Activated CD8-positive, alpha-beta T cell treated with anti-CD3 and anti-CD28 coated beads, Interleukin-2, amount 10 ng/mL, durations not matched to agents 7 days and 5 days (primary cell): ENCODE results near the gene SLC33A1. TPM values are rescaled to one million over a fixed set of nuclear protein-coding genes. Genes with fewer than 3 reads are reported as not detected.
"Not testable (repeated sequence)": the region's sequence is repeated elsewhere in the genome, so short reads cannot be mapped to it uniquely, and the experiment has no call there.

Source experiments
- ATAC-seq: fragments of 150-1000 bp; cut with Tn5 transposase; one replicate; pipeline ENCODE4 v1.10.0; 2021; ENCODE audit warnings: moderate library complexity
- CTCF ChIA-PET: fragments of 350-600 bp; sonication (Branson Sonifier 250); formaldehyde crosslinking; loops from one replicate; lab custom pipeline; 2021; ENCODE audit warnings: antibody characterized with exemption; lab: Charles Lee
- POLR2A ChIA-PET: fragments of 350-600 bp; sonication (Branson Sonifier 250); formaldehyde crosslinking; loops from one replicate; lab custom pipeline; 2021; ENCODE audit warnings: antibody characterized with exemption; lab: Charles Lee
- DNase-seq: peaks from one replicate; pipeline ENCODE4 v3.0.0-alpha.2; 2020
- H3K27ac Mint-ChIP-seq: one replicate; pipeline ENCODE4 v1.8.0; 2021; ENCODE audit warnings: mild to moderate bottlenecking, mixed read lengths
- H3K27me3 Mint-ChIP-seq: one replicate; pipeline ENCODE4 v1.8.0; 2021; ENCODE audit warnings: low read depth, mixed read lengths
- H3K36me3 Mint-ChIP-seq: one replicate; pipeline ENCODE4 v1.8.0; 2021; ENCODE audit warnings: low read depth, mixed read lengths
- H3K4me1 Mint-ChIP-seq: one replicate; pipeline ENCODE4 v1.8.0; 2021; ENCODE audit warnings: low read depth, mixed read lengths
- H3K4me3 Mint-ChIP-seq: one replicate; pipeline ENCODE4 v1.8.0; 2021; ENCODE audit warnings: mild to moderate bottlenecking, mixed read lengths
- H3K9me3 Mint-ChIP-seq: one replicate; pipeline ENCODE4 v1.8.0; 2022; ENCODE audit warnings: mixed read lengths; ENCODE audit not compliant: insufficient read depth
- total RNA-seq, 2 experiments: library from RNA; stranded (reverse); gene quantifications; one replicate each; pipeline ENCODE4 v1.2.3, GENCODE V29; 2021

SLC33A1 gene
- total RNA-seq, 2 experiments from 2014 or later: 20.0 to 20.2 TPM

DNA sequence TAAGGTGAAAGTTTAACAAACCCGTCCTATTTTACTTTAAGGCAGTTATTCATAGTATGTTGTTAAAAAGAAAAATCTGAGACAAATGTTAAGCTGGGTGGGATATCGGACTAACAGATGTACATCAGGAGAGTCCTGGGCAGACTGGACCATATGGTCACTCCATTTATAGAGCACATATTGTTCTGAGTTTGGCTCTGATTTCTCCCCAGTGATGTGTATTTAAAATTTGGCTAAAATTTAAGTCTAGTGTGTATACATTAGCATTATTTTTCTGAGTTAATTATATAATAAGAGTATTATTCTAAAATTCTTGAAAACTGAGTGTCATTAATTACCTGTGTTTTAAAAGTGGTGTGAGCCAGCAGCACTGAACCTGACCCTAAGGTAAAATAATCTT, 22.3 kb upstream of the SLC33A1 start:
- POLR2A ChIA-PET: no interaction called here
- CTCF ChIA-PET: no interaction called here
- DNase-seq (no peak), ATAC-seq (no peak)
- Mint-ChIP-seq H3K36me3 (peaks cover 19% of the 10 kb centered on the region), H3K4me3 (no peak overlapping the region), H3K27ac (no peak overlapping the region), H3K9me3 (no peaks in the 10 kb centered on the region), H3K27me3 (no peaks in the 10 kb centered on the region), H3K4me1 (peaks cover 53% of the 10 kb centered on the region)

DNA sequence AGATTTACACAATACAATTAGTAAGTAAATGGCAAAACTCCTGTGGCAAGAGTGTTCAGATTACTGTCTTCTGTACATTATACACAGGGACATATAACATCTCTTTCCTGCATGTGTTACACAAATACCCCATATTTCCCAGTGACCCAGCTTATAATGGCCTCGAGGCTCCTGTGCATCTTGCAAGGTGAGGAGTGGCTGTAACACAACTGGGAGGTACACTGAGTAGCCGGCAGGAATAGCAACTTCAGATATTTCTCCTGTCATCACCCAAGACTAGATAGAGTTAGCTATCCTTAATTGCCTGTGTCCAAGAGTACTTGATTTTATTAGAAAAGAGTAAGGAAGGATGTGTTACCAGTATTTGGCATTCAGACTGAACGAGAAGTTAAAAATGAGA, 21.8 kb upstream of the SLC33A1 start:
- peaks cover 19% of the 10 kb centered on the region for H3K36me3 Mint-ChIP-seq
- H3K27me3 Mint-ChIP-seq: no peaks in the 10 kb centered on the region
- peaks cover 52% of the 10 kb centered on the region for H3K4me1 Mint-ChIP-seq
- CTCF ChIA-PET: interaction anchor here (0.7 kb wide), 1 partner anchor 70 kb away, joined by 3 read pairs; the partner anchor contains the start of gene C3orf33
- no peak overlapping the region for H3K27ac Mint-ChIP-seq
- no peak overlapping the region for H3K4me3 Mint-ChIP-seq
- H3K9me3 Mint-ChIP-seq: no peaks in the 10 kb centered on the region
- DNase-seq (no peak), ATAC-seq (no peak)
- POLR2A ChIA-PET: no interaction called here

- H3K4me1 Mint-ChIP-seq: peaks cover 44% of the 10 kb centered on the region
- peak overlapping the region; percentile 95 for H3K4me3 Mint-ChIP-seq
- POLR2A ChIA-PET: interaction anchor here (1.7 to 6.0 kb wide), 2 partner anchors 21 to 31 kb away, joined by 3 to 63 read pairs; partner anchors contain the start of gene SLC33A1
These were observed 18.8 kb upstream of the SLC33A1 start for GRCh38 chr3:155872904-155873646.

DNA sequence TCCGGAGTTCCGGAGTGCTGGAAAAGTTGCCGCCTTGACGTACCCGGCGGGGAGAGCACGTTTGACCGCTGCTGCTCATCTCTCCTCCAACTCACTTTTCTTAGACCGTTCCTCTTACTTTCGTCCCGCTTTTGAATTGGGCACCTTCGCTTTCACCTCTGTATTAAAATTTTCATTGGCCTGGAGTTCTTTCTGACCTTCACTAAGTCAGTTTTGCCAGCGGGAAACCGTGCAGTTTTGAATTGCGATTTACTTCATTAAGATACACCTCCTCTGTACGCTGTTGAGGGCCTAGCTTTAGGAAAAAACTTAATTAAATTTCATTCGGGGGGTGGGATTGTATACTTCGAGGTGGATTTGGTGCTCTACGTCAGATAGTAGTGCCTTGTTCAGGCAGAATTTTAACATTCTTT, 17.5 kb upstream of the SLC33A1 start:
- POLR2A ChIA-PET: interaction anchor here (0.5 to 6.0 kb wide), 6 partner anchors 9 to 66 kb away, joined by 3 to 63 read pairs (median 4); partner anchors contain the start of genes C3orf33 and SLC33A1
- DNase-seq (no peak), ATAC-seq (no peak)
- Mint-ChIP-seq H3K4me3 (peak overlapping the region; percentile 95), H3K4me1 (peaks cover 36% of the 10 kb centered on the region), H3K27me3 (no peaks in the 10 kb centered on the region), H3K36me3 (peaks cover 10% of the 10 kb centered on the region), H3K27ac (peak overlapping the region; percentile 88), H3K9me3 (no peaks in the 10 kb centered on the region)
- CTCF ChIA-PET: interaction anchor here (0.8 to 4.2 kb wide), 5 partner anchors 18 to 66 kb away, joined by 3 to 51 read pairs (median 5); partner anchors contain the start of gene C3orf33

More at GRCh38 chr3:155872904-155873646, 18.8 kb upstream of the SLC33A1 start:
- Mint-ChIP-seq H3K27ac (no peak overlapping the region), H3K9me3 (no peaks in the 10 kb centered on the region), H3K36me3 (peaks cover 15% of the 10 kb centered on the region), H3K27me3 (no peaks in the 10 kb centered on the region)
- CTCF ChIA-PET: interaction anchor here (1.4 kb wide), 3 partner anchors 20 to 67 kb away, joined by 3 to 9 read pairs (median 5); partner anchors contain the start of gene C3orf33
- DNase-seq (no peak), ATAC-seq (no peak)

DNA sequence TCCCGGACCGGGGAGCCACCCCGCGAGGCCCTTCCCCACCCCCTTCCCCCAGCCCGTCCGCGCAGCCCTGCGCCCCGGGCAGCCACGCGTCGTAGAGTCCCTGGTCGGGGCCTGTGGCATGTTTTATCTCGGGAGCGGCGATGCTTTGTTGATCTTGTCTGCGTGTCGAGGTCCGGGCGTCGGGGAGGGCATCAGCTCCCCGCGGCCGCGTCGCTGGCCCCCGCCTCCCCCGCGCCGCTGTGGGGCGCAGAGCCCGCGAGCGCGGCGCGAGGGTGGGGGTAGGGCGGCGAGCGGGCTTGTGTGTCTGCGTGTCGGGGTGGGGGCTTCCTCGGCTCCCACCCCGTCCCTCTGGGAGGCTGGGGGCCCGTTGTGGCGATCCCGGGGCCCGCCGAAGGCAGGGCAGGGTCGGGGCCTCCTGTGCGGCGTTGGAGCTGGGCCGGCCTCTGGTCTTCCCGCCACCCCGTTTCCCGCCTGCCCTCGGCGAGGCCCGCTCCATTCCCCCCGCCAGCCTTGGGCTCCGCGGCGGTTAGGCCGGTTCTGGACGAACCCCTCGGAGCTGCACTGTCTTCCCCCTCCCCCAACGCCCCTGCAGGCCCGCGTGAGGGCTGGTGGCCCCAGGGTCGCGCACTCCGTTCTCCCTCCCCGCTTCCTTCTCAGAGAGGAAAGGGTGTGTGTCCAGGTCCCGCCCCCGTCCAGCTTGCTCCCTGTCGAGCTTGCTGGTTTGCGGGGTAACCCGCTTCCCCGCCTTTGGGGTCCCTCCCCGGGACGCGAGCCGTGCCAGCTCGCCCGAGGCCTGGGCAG, 16.9 kb upstream of the SLC33A1 start:
- Mint-ChIP-seq H3K4me1 (peaks cover 34% of the 10 kb centered on the region), H3K27ac (peak overlapping the region; percentile 88), H3K36me3 (peaks cover 10% of the 10 kb centered on the region), H3K9me3 (no peaks in the 10 kb centered on the region), H3K27me3 (no peaks in the 10 kb centered on the region), H3K4me3 (peak overlapping the region; percentile 95)
- ChIA-PET POLR2A (interaction anchor here (0.5 to 6.0 kb wide), 8 partner anchors 9 to 804 kb away, joined by 3 to 63 read pairs (median 4); partner anchors contain the start of genes C3orf33 and SLC33A1), CTCF (interaction anchor here (0.8 to 4.2 kb wide), 5 partner anchors 19 to 65 kb away, joined by 3 to 51 read pairs (median 5); partner anchors contain the start of gene C3orf33)
- ATAC-seq: peak; percentile 21
- DNase-seq: peak; percentile 63

DNA sequence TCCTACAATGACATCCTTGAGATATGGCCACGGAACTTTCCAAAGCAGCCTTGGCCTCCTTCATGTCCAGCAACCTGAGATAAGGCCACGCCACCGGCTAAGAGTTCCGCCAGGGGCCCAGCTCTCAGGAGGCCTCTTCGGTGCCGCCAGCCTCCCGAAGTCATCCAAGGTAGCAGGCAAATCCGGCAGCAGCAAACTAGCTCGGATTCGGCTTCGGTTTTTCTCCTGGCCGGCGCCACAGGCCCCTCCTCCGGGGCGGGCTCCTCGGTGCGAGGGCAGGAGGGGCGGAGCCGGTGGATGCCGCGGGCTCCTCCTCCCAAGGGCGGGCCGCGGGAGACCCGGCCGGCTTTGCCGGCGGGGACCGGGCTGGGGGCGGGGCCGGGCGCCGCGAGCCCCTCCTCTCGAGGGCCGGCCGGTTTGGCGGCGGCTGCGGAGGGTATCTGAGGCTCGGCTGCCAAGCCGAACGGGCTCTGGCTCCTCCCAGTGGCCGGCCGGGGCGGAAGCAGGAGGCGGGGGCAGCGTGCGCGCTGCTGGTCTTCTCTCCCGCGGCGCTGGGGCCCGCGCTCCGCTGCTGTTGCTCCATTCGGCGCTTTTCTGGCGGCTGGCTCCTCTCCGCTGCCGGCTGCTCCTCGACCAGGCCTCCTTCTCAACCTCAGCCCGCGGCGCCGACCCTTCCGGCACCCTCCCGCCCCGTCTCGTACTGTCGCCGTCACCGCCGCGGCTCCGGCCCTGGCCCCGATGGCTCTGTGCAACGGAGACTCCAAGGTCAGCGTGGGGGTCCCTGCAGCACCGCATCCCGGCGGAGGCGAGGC, 16.1 kb upstream of the SLC33A1 start, which contains the start of gene GMPS:
GMPS (plus strand) TSS at position 518 of the 812 bp plus-strand sequence; CDS start at position 739, 221 bp downstream.
- Mint-ChIP-seq H3K9me3 (no peaks in the 10 kb centered on the region), H3K27ac (peak within 1 kb of the TSS; percentile 94), H3K4me1 (peaks cover 27% of the 10 kb centered on the region), H3K4me3 (peak within 1 kb of the TSS; percentile 95), H3K27me3 (no peaks in the 10 kb centered on the region), H3K36me3 (peaks cover 10% of the 10 kb centered on the region)
- POLR2A ChIA-PET: interaction anchor here (0.9 to 6.0 kb wide), 9 partner anchors 8 to 805 kb away, joined by 3 to 63 read pairs (median 3); partner anchors contain the start of genes C3orf33 and SLC33A1
- ATAC-seq: peak; percentile 93
- CTCF ChIA-PET: interaction anchor here (0.9 to 4.2 kb wide), 12 partner anchors 9 to 124 kb away, joined by 3 to 51 read pairs (median 4); partner anchors contain the start of genes C3orf33 and SLC33A1
- peak; percentile 95 for DNase-seq

DNA sequence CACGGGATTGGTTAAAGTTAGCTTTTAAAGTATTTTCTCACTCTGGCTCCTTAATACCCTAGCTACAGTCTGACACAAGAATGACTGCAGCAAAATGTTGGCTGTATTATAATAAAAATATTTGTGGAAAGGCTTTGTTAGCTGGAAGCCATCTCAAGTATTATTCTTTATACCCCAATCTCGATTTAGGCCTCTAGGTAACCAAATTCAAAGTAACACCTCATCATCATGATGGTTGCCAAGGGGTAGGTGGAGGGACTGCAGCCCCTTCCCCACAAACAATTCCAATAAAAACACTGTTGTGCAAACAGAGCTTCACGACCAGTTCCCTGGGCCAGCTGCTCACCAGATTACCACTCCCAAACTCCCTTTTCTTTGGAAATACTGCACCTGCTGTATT, 15.5 kb upstream of the SLC33A1 start:
- peaks cover 24% of the 10 kb centered on the region for H3K4me1 Mint-ChIP-seq
- ATAC-seq (no peak), DNase-seq (no peak)
- ChIA-PET CTCF (interaction anchor here (0.9 to 4.2 kb wide), 11 partner anchors 8 to 124 kb away, joined by 3 to 51 read pairs (median 4); partner anchors contain the start of genes C3orf33 and SLC33A1), POLR2A (interaction anchor here (0.9 to 6.0 kb wide), 8 partner anchors 7 to 806 kb away, joined by 3 to 63 read pairs (median 3); partner anchors contain the start of genes C3orf33 and SLC33A1)
- peaks cover 10% of the 10 kb centered on the region for H3K36me3 Mint-ChIP-seq
- peak overlapping the region; percentile 94 for H3K27ac Mint-ChIP-seq
- no peaks in the 10 kb centered on the region for H3K9me3 Mint-ChIP-seq
- H3K27me3 Mint-ChIP-seq: no peaks in the 10 kb centered on the region
- H3K4me3 Mint-ChIP-seq: peak overlapping the region; percentile 88

DNA sequence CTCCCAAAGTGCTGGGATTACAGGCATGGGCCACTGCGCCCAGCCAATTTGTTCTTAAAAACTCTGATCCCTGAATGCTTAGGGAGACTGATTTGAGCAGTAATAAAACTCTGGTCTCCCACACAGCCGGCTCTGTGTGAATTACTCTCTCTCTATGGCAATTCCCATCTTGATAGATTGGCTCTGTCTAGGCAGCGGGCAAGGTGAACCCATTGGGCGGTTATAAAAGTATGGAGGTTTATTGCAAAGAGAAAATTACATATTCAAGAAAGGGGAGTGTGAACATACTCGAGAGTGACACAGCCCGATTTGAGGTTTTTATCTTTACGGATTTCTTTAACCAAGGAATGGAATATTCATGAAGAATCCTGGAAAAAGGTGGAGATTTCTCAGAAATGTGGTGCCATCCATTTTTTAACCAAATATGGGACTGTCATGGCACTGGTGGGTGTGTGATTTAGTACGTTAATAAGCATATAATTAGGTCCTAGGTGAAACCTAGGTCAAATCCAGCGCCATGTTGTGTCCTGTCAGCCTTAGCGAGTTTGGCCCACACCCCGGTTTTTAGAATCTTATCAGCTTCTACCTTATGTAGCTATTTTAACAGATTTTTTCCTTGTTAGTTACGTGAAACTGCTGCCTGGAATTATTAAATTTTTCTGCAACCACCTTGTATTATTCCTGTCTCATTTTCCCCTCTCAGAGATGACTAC, 9.0 kb upstream of the SLC33A1 start:
- ChIA-PET POLR2A (interaction anchor here (1.0 to 2.0 kb wide), 2 partner anchors 8 to 9 kb away, joined by 4 to 8 read pairs; partner anchors contain the start of gene SLC33A1), CTCF (interaction anchor here (3.3 kb wide), 1 partner anchor 57 kb away, joined by 25 read pairs; the partner anchor contains the start of gene C3orf33)
- peaks cover 36% of the 10 kb centered on the region for H3K4me1 Mint-ChIP-seq
- DNase-seq: no peak
- H3K27ac Mint-ChIP-seq: peak overlapping the region; percentile 89
- H3K36me3 Mint-ChIP-seq: peaks cover 3% of the 10 kb centered on the region
- no peak overlapping the region for H3K4me3 Mint-ChIP-seq
- no peaks in the 10 kb centered on the region for H3K27me3 Mint-ChIP-seq
- H3K9me3 Mint-ChIP-seq: no peaks in the 10 kb centered on the region
- no peak for ATAC-seq

- H3K9me3 Mint-ChIP-seq, H3K36me3 Mint-ChIP-seq, H3K27me3 Mint-ChIP-seq: not testable (repeated sequence)
- ChIA-PET CTCF (interaction anchor here (0.8 to 3.3 kb wide), 3 partner anchors 9 to 57 kb away, joined by 4 to 25 read pairs (median 4); partner anchors contain the start of gene C3orf33), POLR2A (interaction anchor here (1.0 to 2.0 kb wide), 3 partner anchors 7 to 9 kb away, joined by 4 to 8 read pairs (median 4); partner anchors contain the start of gene SLC33A1)
- Mint-ChIP-seq H3K4me3 (peak overlapping the region; percentile 38), H3K27ac (peak overlapping the region; percentile 89), H3K4me1 (peaks cover 36% of the 10 kb centered on the region)
- peak; percentile 85 for ATAC-seq
- peak; percentile 83 for DNase-seq
These were observed 8.2 kb upstream of the SLC33A1 start for GRCh38 chr3:155862290-155862982.
